Measurements from ENCODE around the gene SLC2A11. TPM values are rescaled to one million over a fixed set of nuclear protein-coding genes. Genes with fewer than 3 reads are reported as not detected.
A peak's percentile ranks its signal among the peaks of the same experiment; 100 is the strongest.

Gene SLC2A11
- total and polyA plus RNA-seq, 10 of the 15 experiments (the other 5 are each of a cell fraction or from before 2014, with no cell fraction given), result 0.98 to 18.3 (median 8.6) TPM

DNA sequence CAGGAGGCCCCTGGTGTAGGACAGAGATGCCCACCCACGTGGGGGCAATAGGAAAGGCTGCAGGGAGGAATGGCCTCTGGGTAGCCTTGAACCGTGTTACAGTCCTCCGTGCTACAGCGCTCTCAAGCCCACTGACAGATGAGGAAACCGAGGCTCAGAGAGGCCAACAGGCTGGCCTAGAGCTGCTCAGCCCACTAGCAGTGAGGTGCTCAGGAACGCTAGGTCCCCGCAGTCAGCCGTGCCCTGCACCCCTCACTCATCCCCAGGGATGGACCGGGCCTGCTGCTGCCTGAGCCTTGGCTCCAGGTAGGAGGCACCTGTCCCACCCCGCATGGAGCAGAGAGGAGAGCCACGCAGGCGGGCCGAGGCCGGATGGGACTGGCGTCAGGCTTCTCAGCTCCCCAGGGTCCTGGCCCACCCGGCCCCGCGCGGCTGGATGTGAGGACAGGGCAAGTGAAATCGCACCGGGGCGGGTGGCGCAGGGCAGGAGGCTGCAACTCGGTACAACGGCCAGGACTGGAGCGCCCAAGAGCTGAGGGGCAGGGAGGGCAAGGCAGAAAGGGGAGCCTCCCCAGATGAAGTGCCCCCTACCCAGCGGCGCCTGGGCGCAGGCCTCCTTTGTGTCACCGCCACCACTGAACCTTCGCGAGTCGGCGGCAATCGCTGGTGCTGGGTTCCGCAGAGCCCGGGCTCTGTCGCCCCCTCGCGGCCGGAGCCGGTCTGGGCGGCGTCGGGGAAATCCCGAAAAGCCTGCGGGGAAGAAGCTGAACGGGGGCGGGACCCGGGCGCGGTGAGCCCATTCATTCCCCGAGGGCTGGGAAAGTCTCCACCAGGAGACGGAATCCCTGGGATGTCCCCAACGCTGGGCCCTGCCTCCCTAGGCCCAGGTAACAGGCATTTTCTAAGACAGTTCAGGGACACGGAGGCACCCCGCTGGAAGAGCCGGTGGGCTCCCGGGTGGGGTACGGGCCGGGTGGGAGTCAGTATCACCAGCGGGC, 8.4 kb upstream of the SLC2A11 start:
- Histone ChIP-seq H3K9ac (ENCODE audit: control insufficient read depth, insufficient read depth, low read length) (no peak overlapping the region), H3K4me3 (peak overlapping the region; percentile 60; the same call in 1 of the 2 replicates), H3K79me2 (ENCODE audit: control insufficient read depth, insufficient read depth, low read length) (no peaks in the 10 kb centered on the region), H3K4me1 (ENCODE audit: control insufficient read depth, insufficient read depth, low read length) (peaks cover 60% of the 10 kb centered on the region), H3K27me3 (replicated peaks in 1 of 2; ENCODE audit: control insufficient read depth in 2 of 2, insufficient read depth in 2 of 2, low read length in 1 of 2) (no peaks in the 10 kb centered on the region), H4K20me1 (ENCODE audit: control insufficient read depth, insufficient read depth) (no peaks in the 10 kb centered on the region), H3K27ac (ENCODE audit: control insufficient read depth, insufficient read depth) (no peak overlapping the region), H2AFZ (ENCODE audit: control insufficient read depth, low read depth, low read length) (peak overlapping the region; percentile 74), H3K9me3 (replicated peaks; ENCODE audit: control insufficient read depth, insufficient read depth, low read length) (no peaks in the 10 kb centered on the region), H3K4me2 (ENCODE audit: control insufficient read depth, insufficient read depth) (peak overlapping the region; percentile 95), H3K36me3 (ENCODE audit: control insufficient read depth in 2 of 2, insufficient read depth in 2 of 2, low read length in 1 of 2) (no peaks in the 10 kb centered on the region)
- 25% methylated on average over 61 of the region's 62 CpGs for WGBS (ENCODE audit: insufficient coverage, insufficient replicate concordance, low lambda C conversion rate, missing lambda C conversion rate)
- FAIRE-seq (peak; percentile 47), ATAC-seq (peak; percentile 87), DNase-seq (ENCODE audit: low read depth, low spot score) (no peak)
- in situ Hi-C loops (cut with MboI), result loop anchor here (5.0 kb wide), 2 partner anchors 222 to 302 kb away; no protein-coding TSS in a partner anchor
- POLR2A ChIA-PET, result no interaction called here
- intact Hi-C loops (cut with micrococcal nuclease; ENCODE audit: unreplicated experiment), result loop anchor here (1.0 to 5.0 kb wide), 3 partner anchors 81 to 307 kb away; no protein-coding TSS in a partner anchor
- RAD21 ChIA-PET (ENCODE audit: unreplicated experiment), result interaction anchor here (0.7 to 5.1 kb wide), 13 partner anchors 8 to 305 kb away, joined by 3 to 38 read pairs (median 4); partner anchors contain the start of genes MIF, MMP11 and SLC2A11
- no TSS peak for BruUV-seq (replicated peaks)
- CTCF ChIA-PET, result interaction anchor here (0.6 to 9.7 kb wide), 20 partner anchors 9 to 310 kb away, joined by 3 to 197 read pairs (median 5); partner anchors contain the start of genes CHCHD10, MIF and SLC2A11
- SMC1A ChIA-PET (ENCODE audit: uncharacterized antibody, unreplicated experiment), result interaction anchor here (0.7 to 3.6 kb wide), 11 partner anchors 8 to 131 kb away, joined by 3 to 23 read pairs (median 4); partner anchors contain the start of genes CHCHD10, MIF and SLC2A11
- TF ChIP-seq, protein P1, sequence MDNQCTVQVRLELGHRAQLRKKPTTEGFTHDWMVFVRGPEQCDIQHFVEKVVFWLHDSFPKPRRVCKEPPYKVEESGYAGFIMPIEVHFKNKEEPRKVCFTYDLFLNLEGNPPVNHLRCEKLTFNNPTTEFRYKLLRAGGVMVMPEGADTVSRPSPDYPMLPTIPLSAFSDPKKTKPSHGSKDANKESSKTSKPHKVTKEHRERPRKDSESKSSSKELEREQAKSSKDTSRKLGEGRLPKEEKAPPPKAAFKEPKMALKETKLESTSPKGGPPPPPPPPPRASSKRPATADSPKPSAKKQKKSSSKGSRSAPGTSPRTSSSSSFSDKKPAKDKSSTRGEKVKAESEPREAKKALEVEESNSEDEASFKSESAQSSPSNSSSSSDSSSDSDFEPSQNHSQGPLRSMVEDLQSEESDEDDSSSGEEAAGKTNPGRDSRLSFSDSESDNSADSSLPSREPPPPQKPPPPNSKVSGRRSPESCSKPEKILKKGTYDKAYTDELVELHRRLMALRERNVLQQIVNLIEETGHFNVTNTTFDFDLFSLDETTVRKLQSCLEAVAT (IDR thresholded peaks at IDR 0.05), result no peak; the same call in 1 of the 2 replicates
- TF ChIP-seq EED (IDR thresholded peaks at IDR 0.05; ENCODE audit: low read depth) (0 out of 2 replicates have a peak, but pooled peaks have one; percentile 22), ZNF207 (IDR thresholded peaks at IDR 0.05; ENCODE audit: borderline replicate concordance) (peak; percentile 68; the same call in 1 of the 2 replicates), PAX8 (IDR thresholded peaks at IDR 0.05) (no peak), RELA (IDR thresholded peaks at IDR 0.05; ENCODE audit: borderline replicate concordance, partially characterized antibody) (peak; percentile 80), MTA3 (IDR thresholded peaks at IDR 0.05; ENCODE audit: borderline replicate concordance, low read length) (no peak), IKZF1 (conservative IDR thresholded peaks at IDR 0.05) (peak; percentile 66), SMARCA5 (IDR thresholded peaks at IDR 0.05) (peak; percentile 63)
- TF ChIP-seq, protein P2, sequence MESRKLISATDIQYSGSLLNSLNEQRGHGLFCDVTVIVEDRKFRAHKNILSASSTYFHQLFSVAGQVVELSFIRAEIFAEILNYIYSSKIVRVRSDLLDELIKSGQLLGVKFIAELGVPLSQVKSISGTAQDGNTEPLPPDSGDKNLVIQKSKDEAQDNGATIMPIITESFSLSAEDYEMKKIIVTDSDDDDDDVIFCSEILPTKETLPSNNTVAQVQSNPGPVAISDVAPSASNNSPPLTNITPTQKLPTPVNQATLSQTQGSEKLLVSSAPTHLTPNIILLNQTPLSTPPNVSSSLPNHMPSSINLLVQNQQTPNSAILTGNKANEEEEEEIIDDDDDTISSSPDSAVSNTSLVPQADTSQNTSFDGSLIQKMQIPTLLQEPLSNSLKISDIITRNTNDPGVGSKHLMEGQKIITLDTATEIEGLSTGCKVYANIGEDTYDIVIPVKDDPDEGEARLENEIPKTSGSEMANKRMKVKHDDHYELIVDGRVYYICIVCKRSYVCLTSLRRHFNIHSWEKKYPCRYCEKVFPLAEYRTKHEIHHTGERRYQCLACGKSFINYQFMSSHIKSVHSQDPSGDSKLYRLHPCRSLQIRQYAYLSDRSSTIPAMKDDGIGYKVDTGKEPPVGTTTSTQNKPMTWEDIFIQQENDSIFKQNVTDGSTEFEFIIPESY (IDR thresholded peaks at IDR 0.05), result no peak
- TF ChIP-seq, protein P3, sequence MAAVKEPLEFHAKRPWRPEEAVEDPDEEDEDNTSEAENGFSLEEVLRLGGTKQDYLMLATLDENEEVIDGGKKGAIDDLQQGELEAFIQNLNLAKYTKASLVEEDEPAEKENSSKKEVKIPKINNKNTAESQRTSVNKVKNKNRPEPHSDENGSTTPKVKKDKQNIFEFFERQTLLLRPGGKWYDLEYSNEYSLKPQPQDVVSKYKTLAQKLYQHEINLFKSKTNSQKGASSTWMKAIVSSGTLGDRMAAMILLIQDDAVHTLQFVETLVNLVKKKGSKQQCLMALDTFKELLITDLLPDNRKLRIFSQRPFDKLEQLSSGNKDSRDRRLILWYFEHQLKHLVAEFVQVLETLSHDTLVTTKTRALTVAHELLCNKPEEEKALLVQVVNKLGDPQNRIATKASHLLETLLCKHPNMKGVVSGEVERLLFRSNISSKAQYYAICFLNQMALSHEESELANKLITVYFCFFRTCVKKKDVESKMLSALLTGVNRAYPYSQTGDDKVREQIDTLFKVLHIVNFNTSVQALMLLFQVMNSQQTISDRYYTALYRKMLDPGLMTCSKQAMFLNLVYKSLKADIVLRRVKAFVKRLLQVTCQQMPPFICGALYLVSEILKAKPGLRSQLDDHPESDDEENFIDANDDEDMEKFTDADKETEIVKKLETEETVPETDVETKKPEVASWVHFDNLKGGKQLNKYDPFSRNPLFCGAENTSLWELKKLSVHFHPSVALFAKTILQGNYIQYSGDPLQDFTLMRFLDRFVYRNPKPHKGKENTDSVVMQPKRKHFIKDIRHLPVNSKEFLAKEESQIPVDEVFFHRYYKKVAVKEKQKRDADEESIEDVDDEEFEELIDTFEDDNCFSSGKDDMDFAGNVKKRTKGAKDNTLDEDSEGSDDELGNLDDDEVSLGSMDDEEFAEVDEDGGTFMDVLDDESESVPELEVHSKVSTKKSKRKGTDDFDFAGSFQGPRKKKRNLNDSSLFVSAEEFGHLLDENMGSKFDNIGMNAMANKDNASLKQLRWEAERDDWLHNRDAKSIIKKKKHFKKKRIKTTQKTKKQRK (IDR thresholded peaks at IDR 0.05; ENCODE audit: low read depth, low read length), result no peak
- TF ChIP-seq, protein P4, sequence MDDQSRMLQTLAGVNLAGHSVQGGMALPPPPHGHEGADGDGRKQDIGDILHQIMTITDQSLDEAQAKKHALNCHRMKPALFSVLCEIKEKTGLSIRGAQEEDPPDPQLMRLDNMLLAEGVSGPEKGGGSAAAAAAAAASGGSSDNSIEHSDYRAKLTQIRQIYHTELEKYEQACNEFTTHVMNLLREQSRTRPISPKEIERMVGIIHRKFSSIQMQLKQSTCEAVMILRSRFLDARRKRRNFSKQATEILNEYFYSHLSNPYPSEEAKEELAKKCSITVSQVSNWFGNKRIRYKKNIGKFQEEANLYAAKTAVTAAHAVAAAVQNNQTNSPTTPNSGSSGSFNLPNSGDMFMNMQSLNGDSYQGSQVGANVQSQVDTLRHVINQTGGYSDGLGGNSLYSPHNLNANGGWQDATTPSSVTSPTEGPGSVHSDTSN (IDR thresholded peaks at IDR 0.05; ENCODE audit: insufficient replicate concordance, low read depth, low read length), result no peak

Measured in GM12878 (cell line).